COLO829 (cell line): ENCODE measurements around the gene C16orf78.
"Not testable (repeated sequence)": the region's sequence is repeated elsewhere in the genome, so short reads cannot be mapped to it uniquely, and the experiment has no call there.

Experiments used
- DNase-seq: peaks from one replicate; pipeline ENCODE4 v3.0.0; 2012; ENCODE audit warnings: low spot score

Gene C16orf78

GRCh38 chr16:49349446-49350168 lies 24.0 kb upstream of the C16orf78 start:
- no peak for DNase-seq

GRCh38 chr16:49350265-49351095 lies 23.1 kb upstream of the C16orf78 start:
- peak; percentile 40 for DNase-seq

- no peak for DNase-seq
These were observed 22.5 kb upstream of the C16orf78 start for GRCh38 chr16:49351096-49351487.

- no peak for DNase-seq
These were observed 20.7 kb upstream of the C16orf78 start for GRCh38 chr16:49352892-49353291.

DNA sequence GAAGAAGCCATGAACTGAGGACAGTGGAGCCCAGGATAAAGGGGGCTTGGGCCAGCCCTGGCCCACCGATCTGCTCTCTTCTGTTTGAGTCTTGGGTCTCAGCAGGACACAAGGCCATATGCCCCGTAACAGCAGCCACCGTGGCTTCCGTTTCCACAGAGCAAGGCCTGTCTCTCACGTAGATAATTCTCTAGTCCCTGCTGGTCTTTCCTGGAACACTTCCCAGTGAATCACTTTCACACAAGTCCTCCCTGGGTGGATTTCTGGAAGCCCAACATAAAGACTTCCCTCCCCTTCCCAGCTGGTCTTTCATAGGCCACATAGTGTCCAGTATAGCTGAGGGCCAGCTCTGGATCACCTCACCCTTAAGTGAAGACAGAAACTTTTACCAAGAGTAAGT lies 19.9 kb upstream of the C16orf78 start:
- DNase-seq: no peak

DNA sequence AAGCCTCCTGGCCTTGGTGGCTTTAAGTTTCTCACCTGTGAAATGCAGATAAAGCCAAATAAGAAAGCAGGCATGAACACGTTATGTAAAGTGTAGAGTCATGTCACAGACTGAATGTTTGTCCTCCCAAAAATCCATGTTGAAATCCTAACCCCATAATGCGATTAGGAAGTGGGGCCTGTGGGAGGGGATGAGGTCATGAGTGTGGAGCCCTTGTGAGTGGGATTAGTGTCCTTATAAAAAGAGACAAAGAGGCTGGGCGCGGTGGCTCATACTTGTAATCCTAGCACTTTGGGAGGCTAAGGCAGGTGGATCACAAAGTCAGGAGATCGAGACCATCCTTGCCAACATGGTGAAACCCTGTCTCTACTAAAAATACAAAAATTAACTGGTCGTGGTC lies 19.5 kb upstream of the C16orf78 start:
- no peak for DNase-seq

DNA sequence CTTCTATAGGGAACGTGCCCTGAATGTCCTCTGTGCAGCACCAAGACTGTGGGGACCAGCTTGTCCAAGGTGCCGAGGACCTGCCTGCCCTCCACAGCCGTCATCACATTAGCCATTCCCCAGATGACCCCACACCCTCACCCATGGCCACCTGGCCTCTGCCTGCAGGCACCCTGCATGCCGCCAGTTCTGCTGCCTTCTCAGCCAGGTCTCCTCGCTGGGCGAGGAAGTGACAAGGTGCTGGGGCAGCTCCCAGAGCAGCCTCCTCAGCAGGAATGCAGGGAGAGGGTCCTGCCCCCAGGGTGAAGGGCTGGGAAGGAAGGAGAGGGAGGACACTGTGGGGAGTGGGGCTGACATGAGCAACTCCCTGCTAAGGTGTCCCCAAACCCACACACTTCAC lies 18.6 kb upstream of the C16orf78 start:
- no peak for DNase-seq

- no peak for DNase-seq
These were observed 17.5 kb upstream of the C16orf78 start for GRCh38 chr16:49355933-49356665.

DNA sequence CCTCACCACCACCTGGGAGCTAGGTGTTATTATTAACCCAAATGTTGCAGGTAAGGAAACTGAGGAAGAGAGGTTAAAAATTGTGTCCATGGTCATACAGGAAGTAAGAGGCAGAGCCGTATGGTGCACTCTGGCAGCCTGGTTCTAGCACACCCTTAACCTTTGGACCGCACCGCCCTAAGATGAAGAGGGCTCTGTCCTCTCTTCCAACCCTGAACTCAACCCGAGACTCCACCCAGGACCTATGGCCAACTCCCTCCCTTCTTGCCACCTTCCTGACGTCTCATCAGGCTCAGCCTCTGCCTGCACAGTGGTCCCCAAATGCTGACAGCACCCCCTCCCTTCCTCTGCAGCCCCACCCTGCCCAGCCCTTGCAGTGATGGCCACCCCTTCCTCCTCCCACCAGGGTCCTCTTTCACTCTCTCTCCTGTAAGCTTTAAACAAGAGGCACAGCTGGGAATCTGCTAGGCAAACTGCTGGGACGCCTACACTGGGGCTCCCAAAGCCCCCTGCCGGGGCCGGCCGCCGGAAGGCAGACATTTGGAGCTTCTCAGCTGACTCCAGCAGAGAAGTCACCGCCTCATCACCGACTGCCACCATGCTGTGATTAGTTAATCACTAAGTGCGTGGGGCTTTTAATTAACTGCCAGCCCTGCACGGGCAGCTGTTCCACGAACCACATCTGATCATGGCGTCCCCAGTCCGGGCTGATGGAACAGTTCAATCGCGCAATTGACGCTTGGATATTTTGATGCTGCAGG lies 16.7 kb upstream of the C16orf78 start:
- no peak for DNase-seq

DNA sequence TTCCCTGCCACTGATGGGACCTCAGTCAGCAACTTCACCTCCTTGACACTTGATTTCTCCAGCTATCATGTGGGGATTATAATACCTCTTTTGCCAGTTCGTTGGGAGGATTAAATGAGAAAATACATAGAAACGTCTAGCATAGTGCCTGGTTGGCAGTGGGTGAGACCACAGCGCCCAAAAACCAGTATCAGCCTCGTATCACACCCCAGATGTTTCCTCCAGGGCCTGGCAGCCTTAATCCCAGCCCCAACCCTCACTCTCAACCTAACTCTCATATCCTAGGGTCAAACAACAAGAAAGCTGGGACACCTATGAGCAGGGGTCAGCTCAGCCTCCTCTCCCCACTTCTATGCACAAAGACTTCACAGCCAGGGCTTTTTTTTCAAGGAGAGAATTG lies 14.0 kb upstream of the C16orf78 start:
- DNase-seq: no peak

- not testable (repeated sequence) for DNase-seq
These were observed 11.9 kb upstream of the C16orf78 start for GRCh38 chr16:49361731-49362130.

GRCh38 chr16:49362230-49362629 lies 11.4 kb upstream of the C16orf78 start:
- no peak for DNase-seq

DNA sequence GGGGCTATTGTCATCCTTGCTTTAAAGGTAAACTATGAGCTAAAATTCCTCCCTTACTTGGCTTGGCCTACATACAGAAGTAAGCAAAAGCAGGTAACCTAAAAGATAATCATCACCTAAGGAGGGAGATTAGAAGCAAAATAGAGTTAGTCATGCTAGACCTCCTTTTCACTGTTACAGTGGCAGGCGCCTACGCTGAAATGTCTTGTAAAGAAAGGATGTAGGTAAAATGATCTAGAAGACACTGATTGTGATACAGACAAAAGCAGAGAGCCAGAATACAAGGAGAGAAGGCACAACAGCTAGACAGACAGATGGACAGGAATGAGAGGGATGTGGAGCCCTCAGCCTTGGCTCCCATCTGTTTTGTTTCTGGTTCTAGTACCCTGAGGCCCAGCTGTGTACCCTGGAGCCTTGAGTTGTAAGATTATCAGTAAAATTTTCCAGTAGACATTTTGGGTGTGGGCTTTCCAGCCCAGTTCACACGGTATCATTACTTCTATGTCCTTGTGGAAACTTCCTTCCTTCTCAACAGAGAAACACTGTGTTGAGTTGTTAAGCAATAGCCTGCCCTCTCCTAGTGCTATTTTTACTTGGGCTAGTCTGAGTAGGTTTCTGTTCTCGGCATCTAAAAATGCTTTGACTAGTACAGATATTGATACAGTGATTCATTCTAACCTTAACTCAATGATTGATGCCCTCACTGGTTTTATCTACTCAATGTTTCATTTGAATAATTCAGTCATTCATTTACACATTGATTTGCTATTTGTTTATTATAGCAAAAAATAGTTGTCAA lies 7.7 kb upstream of the C16orf78 start:
- no peak for DNase-seq

DNA sequence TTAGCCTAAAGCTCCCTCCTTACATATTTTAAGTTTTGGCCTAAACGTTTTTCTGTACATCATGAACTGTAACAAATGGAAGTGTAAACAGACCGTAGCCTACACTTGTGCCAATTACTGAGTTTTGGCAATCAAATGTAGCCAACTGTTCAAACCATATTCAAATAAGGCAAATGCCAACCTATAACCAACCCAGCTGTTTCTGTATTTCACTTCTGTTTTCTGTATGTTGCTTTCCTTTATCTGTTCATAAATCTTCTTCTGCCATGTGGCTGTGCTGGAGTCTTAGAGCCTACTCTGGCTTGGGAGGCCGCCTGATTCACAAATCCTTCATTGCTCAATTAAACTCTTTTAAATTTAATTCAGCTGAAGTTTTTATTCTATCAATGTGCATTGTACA lies 6.9 kb upstream of the C16orf78 start:
- DNase-seq: no peak

DNA sequence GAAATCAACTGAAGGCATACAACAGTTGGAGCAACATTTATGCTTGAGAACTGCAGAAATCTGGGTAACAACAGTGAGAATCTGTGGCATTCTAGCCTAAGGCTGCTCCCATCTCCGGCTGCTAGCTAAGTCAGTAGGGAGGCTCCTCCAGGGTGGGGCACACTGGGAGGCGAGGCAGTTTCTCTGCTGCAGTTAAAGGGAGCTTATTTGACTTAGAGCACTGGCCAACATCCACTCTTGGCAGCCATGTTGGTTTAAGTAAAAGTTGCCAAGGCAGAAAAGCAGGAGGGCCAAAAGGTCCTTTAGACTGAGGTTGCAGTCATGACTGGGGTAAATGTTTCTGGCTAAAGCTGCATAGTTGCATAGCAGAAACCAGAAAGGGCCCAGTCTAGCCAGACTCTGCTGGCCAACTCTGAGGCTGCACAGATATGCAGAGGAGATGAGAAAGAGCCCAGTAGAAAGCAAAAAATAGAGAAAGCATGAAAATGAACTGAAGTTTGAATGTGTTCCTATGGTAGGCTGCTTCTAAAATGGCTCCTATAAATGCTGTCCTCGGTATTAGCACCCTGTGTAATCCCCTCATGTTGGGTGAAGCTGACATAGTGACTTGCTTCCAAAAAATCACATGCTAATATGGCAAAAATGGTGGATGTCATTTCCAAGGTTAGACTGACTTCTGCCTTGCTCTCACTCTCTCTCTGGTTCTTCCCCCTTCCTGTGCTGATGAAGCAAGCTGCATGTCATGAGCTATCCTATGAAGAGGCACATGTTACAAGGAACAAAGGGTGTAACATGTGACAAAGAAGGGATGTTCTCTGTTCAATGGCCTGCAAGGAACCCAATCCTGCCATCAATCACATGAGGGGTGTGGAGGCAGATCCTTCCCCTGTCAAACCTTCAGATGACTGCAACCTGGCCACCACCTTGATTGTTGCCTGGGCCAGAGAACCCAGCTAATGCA lies 3.7 kb upstream of the C16orf78 start:
- no peak for DNase-seq

- no peak for DNase-seq
These were observed 2.6 kb downstream of the C16orf78 start for GRCh38 chr16:49376206-49376605.

- DNase-seq: no peak
These were observed 3.7 kb downstream of the C16orf78 start for GRCh38 chr16:49377196-49377755.

DNA sequence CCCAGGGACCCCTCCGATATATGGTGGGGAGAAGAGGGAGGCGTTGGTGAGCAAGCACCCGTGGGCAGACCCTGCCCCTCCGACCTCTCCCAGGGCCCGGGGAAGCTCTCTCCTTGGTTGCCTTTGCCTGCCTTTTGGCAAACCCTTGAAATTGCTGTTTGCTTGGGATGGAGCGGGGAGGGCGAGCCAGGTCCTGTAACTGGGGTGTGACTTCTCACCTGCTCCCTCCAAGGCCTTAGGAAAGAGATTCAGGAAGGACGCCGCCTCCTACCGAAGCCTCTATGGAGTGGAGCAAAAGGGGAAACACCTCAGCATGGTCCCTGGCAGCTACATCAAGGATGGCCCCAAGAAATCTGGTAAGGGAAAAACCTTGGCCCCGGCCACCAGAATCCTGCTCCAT lies 4.6 kb downstream of the C16orf78 start:
- DNase-seq: no peak

GRCh38 chr16:49378816-49379215 lies 5.2 kb downstream of the C16orf78 start:
- DNase-seq: no peak

DNA sequence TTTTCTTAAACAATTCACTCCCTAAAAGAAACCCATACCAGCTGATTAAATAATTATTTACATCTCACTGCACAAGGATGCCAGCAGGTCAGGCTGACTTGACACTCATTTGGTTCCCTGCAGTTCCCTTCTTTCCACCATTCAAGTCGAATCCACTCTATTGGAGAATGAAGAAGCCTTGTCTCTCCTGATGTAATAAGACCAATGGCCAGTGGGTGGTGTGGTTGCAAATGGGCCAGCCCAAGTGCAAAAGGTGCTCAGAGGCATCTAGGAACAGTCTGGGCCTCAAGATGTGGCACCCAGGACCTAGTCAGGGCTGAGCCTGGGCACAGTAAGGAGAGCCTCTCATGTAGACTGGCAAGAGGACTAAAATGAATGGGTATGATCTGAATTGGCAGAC lies 9.3 kb downstream of the C16orf78 start:
- DNase-seq: no peak
